GM23338 (cell line): ENCODE results near the gene SERPINA6. TPM values are rescaled to one million over a fixed set of nuclear protein-coding genes. Genes with fewer than 3 reads are reported as not detected.

Experiments used
- ATAC-seq: fragments of 200-7000 bp; cut with Tn5 transposase; 3 replicates; pipeline ENCODE4 v1.9.1; 2020
- DNase-seq: peaks from one replicate; pipeline ENCODE4 v3.0.0-alpha.2; 2015; ENCODE audit warnings: low spot score
- H2AFZ ChIP-seq: fragments of 200-600 bp; sonication (generic); 2 replicates; pipeline ENCODE4 v1.8.0; 2016; ENCODE audit warnings: antibody characterized with exemption, mild to moderate bottlenecking, moderate library complexity
- H3F3A ChIP-seq: fragments of 200-600 bp; sonication (generic); replicated peaks from 2 replicates; pipeline ENCODE4 v1.8.0; 2017; ENCODE audit warnings: antibody characterized with exemption, mixed run types, low read depth
- H3K27ac ChIP-seq: fragments of 200-600 bp; sonication (generic); 2 replicates; pipeline ENCODE4 v1.6.1; 2016; ENCODE audit warnings: low read depth
- H3K27me3 ChIP-seq: fragments of 200-600 bp; sonication (generic); 2 replicates; pipeline ENCODE4 v1.8.0; 2016; ENCODE audit warnings: mild to moderate bottlenecking, mixed run types, moderate library complexity; ENCODE audit not compliant: insufficient read depth
- H3K36me3 ChIP-seq: fragments of 200-600 bp; sonication (generic); 2 replicates; pipeline ENCODE4 v1.8.0; 2016; ENCODE audit warnings: mild to moderate bottlenecking; ENCODE audit not compliant: insufficient read depth
- H3K4me1 ChIP-seq: fragments of 200-600 bp; sonication (generic); 2 replicates; pipeline ENCODE4 v1.8.0; 2016; ENCODE audit warnings: mild to moderate bottlenecking, moderate library complexity; ENCODE audit not compliant: insufficient read depth
- H3K4me2 ChIP-seq: fragments of 200-600 bp; sonication (generic); 2 replicates; pipeline ENCODE4 v1.7.1; 2017; ENCODE audit warnings: mixed run types
- H3K4me3 ChIP-seq: fragments of 200-600 bp; sonication (generic); 2 replicates; pipeline ENCODE4 v1.6.1; 2016; ENCODE audit warnings: mixed run types
- H3K79me2 ChIP-seq: fragments of 200-600 bp; sonication (generic); replicated peaks from 2 replicates; pipeline ENCODE4 v1.8.0; 2017; ENCODE audit warnings: mild to moderate bottlenecking; ENCODE audit not compliant: insufficient read depth
- H3K9me2 ChIP-seq: fragments of 200-600 bp; sonication (generic); 2 replicates; pipeline ENCODE4 v1.8.0; 2017; ENCODE audit not compliant: insufficient read depth
- H4K20me1 ChIP-seq: fragments of 200-600 bp; sonication (generic); replicated peaks from 2 replicates; pipeline ENCODE4 v1.8.0; 2017; ENCODE audit warnings: mild to moderate bottlenecking; ENCODE audit not compliant: insufficient read depth
- H3K27ac Mint-ChIP-seq: 2 replicates; pipeline ENCODE4 v1.8.0; 2020; ENCODE audit warnings: inconsistent platforms, mild to moderate bottlenecking, moderate library complexity, mixed read lengths
- H3K27me3 Mint-ChIP-seq: 3 replicates; pipeline ENCODE4 v1.8.0; 2022; ENCODE audit warnings: low read depth, mild to moderate bottlenecking, moderate library complexity, mixed read lengths, inconsistent platforms; ENCODE audit not compliant: insufficient read depth, poor library complexity
- H3K36me3 Mint-ChIP-seq: 3 replicates; pipeline ENCODE4 v1.8.0; 2021; ENCODE audit warnings: low read depth, mild to moderate bottlenecking, inconsistent platforms, moderate library complexity, mixed read lengths
- H3K4me1 Mint-ChIP-seq: 3 replicates; pipeline ENCODE4 v1.8.0; 2020; ENCODE audit warnings: mild to moderate bottlenecking, inconsistent platforms, mixed read lengths
- H3K4me3 Mint-ChIP-seq: 3 replicates; pipeline ENCODE4 v1.8.0; 2021; ENCODE audit warnings: moderate library complexity, mild to moderate bottlenecking, inconsistent platforms, mixed read lengths
- H3K9me3 Mint-ChIP-seq: 3 replicates; pipeline ENCODE4 v1.8.0; 2020; ENCODE audit warnings: moderate library complexity, mild to moderate bottlenecking, inconsistent platforms, mixed read lengths
- EZH2 ChIP-seq: fragments of 200-600 bp; sonication (generic); IDR thresholded peaks from one replicate; pipeline ENCODE4 v1.8.0; 2017; ENCODE audit warnings: antibody characterized with exemption, mild to moderate bottlenecking, low read depth; ENCODE audit not compliant: unreplicated experiment
- polyA plus RNA-seq: library from polyadenylated mRNA; unstranded; fragments of >200 nt; fragmentation: Nextera tagmentation; extraction: Ambion mirVana; gene quantifications from 2 replicates; pipeline ENCODE4 v1.2.1, GENCODE V29; 2016
- total RNA-seq: library from RNA; depleted of rRNA; stranded (reverse); fragments of >200 nt; shearing (Covaris generic); gene quantifications from 2 replicates; pipeline ENCODE4 v1.2.3, GENCODE V29; 2014
- TF ChIP-seq, protein P1 (sequence below): fragments of 250-450 bp; sonication (Bioruptor Pico); IDR thresholded peaks from 2 replicates; pipeline ENCODE4 v1.5.0; 2020; ENCODE audit warnings: mild to moderate bottlenecking, moderate library complexity

SERPINA6 gene
- total and polyA plus RNA-seq, 2 experiments from 2014 or later: not detected

DNA sequence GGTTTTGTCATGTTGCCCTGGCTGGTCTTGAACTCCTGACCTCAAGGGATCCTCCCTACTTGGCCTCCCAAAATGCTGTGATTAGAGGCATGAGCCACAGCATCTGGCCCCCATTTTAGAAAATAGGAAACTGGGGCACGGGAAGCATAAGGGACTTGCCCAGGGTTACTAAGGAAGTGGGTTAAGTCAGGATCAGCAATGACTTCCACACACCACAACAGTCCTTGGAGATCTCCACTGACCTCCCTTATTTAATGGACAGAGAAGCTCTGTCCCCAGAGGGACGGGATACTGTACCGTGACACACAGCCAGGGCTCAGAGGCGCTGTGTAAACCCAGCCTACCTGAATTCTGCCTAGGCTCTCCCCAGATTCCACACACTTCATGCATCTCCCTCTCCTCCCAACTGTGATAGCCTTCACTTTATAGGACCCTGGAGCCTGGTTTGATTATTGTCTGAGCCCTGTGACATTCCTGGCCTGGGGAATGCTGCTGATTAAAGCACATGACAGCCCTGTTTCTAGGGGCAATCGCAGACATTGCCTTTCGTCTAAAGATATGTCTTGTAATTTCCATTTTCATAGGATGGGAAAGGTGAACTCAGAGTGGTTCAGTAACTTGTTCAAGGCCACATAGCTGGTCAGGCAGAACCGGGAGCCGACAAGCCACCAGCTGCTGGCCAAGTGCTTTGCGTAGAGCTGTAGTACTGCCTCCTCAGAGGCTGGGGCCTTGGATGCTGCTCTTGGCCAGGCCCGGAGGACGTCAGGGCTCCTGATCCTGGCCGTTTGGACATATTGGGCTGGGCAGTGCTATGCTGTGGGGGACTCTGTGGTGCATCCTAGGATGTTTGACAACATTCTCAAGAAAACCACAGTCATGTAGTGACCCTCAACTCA, 44.5 kb upstream of the SERPINA6 start:
- H3K4me1 ChIP-seq: no peaks in the 10 kb centered on the region
- ATAC-seq: no peak

More for the DNA sequence above, 44.5 kb upstream of the SERPINA6 start:
- H3K4me3 Mint-ChIP-seq: no peak overlapping the region
- no peaks in the 10 kb centered on the region for H3F3A ChIP-seq
- no peaks in the 10 kb centered on the region for H3K27me3 ChIP-seq
- peaks cover 5% of the 10 kb centered on the region; the same call in 2 of the 3 replicates for H3K4me1 Mint-ChIP-seq
- TF ChIP-seq, protein P1, sequence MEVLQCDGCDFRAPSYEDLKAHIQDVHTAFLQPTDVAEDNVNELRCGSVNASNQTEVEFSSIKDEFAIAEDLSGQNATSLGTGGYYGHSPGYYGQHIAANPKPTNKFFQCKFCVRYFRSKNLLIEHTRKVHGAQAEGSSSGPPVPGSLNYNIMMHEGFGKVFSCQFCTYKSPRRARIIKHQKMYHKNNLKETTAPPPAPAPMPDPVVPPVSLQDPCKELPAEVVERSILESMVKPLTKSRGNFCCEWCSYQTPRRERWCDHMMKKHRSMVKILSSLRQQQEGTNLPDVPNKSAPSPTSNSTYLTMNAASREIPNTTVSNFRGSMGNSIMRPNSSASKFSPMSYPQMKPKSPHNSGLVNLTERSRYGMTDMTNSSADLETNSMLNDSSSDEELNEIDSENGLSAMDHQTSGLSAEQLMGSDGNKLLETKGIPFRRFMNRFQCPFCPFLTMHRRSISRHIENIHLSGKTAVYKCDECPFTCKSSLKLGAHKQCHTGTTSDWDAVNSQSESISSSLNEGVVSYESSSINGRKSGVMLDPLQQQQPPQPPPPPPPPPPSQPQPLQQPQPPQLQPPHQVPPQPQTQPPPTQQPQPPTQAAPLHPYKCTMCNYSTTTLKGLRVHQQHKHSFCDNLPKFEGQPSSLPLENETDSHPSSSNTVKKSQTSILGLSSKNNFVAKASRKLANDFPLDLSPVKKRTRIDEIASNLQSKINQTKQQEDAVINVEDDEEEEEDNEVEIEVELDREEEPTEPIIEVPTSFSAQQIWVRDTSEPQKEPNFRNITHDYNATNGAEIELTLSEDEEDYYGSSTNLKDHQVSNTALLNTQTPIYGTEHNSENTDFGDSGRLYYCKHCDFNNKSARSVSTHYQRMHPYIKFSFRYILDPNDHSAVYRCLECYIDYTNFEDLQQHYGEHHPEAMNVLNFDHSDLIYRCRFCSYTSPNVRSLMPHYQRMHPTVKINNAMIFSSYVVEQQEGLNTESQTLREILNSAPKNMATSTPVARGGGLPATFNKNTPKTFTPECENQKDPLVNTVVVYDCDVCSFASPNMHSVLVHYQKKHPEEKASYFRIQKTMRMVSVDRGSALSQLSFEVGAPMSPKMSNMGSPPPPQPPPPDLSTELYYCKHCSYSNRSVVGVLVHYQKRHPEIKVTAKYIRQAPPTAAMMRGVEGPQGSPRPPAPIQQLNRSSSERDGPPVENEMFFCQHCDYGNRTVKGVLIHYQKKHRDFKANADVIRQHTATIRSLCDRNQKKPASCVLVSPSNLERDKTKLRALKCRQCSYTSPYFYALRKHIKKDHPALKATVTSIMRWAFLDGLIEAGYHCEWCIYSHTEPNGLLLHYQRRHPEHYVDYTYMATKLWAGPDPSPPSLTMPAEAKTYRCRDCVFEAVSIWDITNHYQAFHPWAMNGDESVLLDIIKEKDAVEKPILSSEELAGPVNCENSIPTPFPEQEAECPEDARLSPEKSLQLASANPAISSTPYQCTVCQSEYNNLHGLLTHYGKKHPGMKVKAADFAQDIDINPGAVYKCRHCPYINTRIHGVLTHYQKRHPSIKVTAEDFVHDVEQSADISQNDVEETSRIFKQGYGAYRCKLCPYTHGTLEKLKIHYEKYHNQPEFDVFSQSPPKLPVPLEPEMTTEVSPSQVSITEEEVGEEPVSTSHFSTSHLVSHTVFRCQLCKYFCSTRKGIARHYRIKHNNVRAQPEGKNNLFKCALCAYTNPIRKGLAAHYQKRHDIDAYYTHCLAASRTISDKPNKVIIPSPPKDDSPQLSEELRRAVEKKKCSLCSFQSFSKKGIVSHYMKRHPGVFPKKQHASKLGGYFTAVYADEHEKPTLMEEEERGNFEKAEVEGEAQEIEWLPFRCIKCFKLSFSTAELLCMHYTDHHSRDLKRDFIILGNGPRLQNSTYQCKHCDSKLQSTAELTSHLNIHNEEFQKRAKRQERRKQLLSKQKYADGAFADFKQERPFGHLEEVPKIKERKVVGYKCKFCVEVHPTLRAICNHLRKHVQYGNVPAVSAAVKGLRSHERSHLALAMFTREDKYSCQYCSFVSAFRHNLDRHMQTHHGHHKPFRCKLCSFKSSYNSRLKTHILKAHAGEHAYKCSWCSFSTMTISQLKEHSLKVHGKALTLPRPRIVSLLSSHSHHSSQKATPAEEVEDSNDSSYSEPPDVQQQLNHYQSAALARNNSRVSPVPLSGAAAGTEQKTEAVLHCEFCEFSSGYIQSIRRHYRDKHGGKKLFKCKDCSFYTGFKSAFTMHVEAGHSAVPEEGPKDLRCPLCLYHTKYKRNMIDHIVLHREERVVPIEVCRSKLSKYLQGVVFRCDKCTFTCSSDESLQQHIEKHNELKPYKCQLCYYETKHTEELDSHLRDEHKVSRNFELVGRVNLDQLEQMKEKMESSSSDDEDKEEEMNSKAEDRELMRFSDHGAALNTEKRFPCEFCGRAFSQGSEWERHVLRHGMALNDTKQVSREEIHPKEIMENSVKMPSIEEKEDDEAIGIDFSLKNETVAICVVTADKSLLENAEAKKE (CRISPR knock-in tag): no peak
- TF ChIP-seq EZH2: no peak
- peaks cover 9% of the 10 kb centered on the region for H3K27me3 Mint-ChIP-seq
- no peak overlapping the region for H3K27ac ChIP-seq
- no peaks in the 10 kb centered on the region for H4K20me1 ChIP-seq
- H3K9me3 Mint-ChIP-seq: no peaks in the 10 kb centered on the region
- no peak for DNase-seq
- H3K36me3 ChIP-seq: no peaks in the 10 kb centered on the region
- H3K36me3 Mint-ChIP-seq: no peaks in the 10 kb centered on the region
- no peak overlapping the region for H3K4me3 ChIP-seq
- no peaks in the 10 kb centered on the region for H3K9me2 ChIP-seq
- no peak overlapping the region for H3K4me2 ChIP-seq
- no peak overlapping the region for H3K27ac Mint-ChIP-seq
- no peak overlapping the region for H2AFZ ChIP-seq
- no peaks in the 10 kb centered on the region for H3K79me2 ChIP-seq
